HG02870 (cell line): ENCODE measurements around the gene RAPGEF2.

ENCODE experiments used
- ATAC-seq: cut with Tn5 transposase; IDR thresholded peaks from one replicate; pipeline ENCODE4 v1.9.1; 2021; ENCODE audit warnings: mild to moderate bottlenecking, moderate library complexity; ENCODE audit not compliant: unreplicated experiment

The RAPGEF2 gene

GRCh38 chr4:159384632-159385031, 281.8 kb downstream of the RAPGEF2 start:
- ATAC-seq, result no peak

GRCh38 chr4:159386620-159387019, 283.7 kb downstream of the RAPGEF2 start:
- ATAC-seq, result no peak

GRCh38 chr4:159389756-159390155, 286.9 kb downstream of the RAPGEF2 start:
- ATAC-seq, result no peak

GRCh38 chr4:159390648-159391047, 287.8 kb downstream of the RAPGEF2 start:
- ATAC-seq, result no peak

- no peak for ATAC-seq
Measured at GRCh38 chr4:159395693-159396092, 292.8 kb downstream of the RAPGEF2 start.

- ATAC-seq, result no peak
Measured at GRCh38 chr4:159396151-159396550, 293.3 kb downstream of the RAPGEF2 start.

GRCh38 chr4:159398236-159398638, 295.4 kb downstream of the RAPGEF2 start:
- ATAC-seq, result no peak

- no peak for ATAC-seq
Measured at GRCh38 chr4:159400558-159401225, 297.8 kb downstream of the RAPGEF2 start.

- no peak for ATAC-seq
Measured at GRCh38 chr4:159401226-159401712, 298.4 kb downstream of the RAPGEF2 start.

GRCh38 chr4:159401791-159402380, 299.0 kb downstream of the RAPGEF2 start:
- no peak for ATAC-seq
